H9 (cell line): ENCODE data around the gene EEF1AKMT2. TPM values are rescaled to one million over a fixed set of nuclear protein-coding genes. Genes with fewer than 3 reads are reported as not detected.

Experiments used
- DNase-seq: peaks from one replicate; pipeline ENCODE4 v3.0.0-alpha.2; 2017
- H2AFZ ChIP-seq: one replicate; pipeline ENCODE4 v1.6.1; 2013; ENCODE audit warnings: mild to moderate bottlenecking, low read length, control low read depth, moderate library complexity
- H2AK5ac ChIP-seq: 2 replicates; pipeline ENCODE4 v1.6.1; 2013; ENCODE audit warnings: low read length, control low read depth, mixed read lengths; ENCODE audit not compliant: insufficient read length
- H2BK120ac ChIP-seq: one replicate; pipeline ENCODE4 v1.6.1; 2013; ENCODE audit warnings: low read depth, mild to moderate bottlenecking, low read length, control low read depth, inconsistent platforms; ENCODE audit not compliant: poor library complexity, severe bottlenecking
- H2BK12ac ChIP-seq: 2 replicates; pipeline ENCODE4 v1.6.1; 2013; ENCODE audit warnings: low read length, control low read depth, mixed read lengths, low read depth; ENCODE audit not compliant: insufficient read length
- H2BK15ac ChIP-seq: 2 replicates; pipeline ENCODE4 v1.6.1; 2013; ENCODE audit warnings: low read depth, low read length, control low read depth
- H2BK20ac ChIP-seq: one replicate; pipeline ENCODE4 v1.6.1; 2013; ENCODE audit warnings: low read depth, mild to moderate bottlenecking, low read length, control low read depth, inconsistent platforms; ENCODE audit not compliant: poor library complexity, severe bottlenecking
- H2BK5ac ChIP-seq: 2 replicates; pipeline ENCODE4 v1.6.1; 2013; ENCODE audit warnings: low read length, control low read depth, mixed read lengths; ENCODE audit not compliant: insufficient read length
- H3K14ac ChIP-seq: 2 replicates; pipeline ENCODE4 v1.6.1; 2013; ENCODE audit warnings: low read length, control low read depth; ENCODE audit not compliant: insufficient read depth
- H3K18ac ChIP-seq: 2 replicates; pipeline ENCODE4 v1.6.1; 2013; ENCODE audit warnings: low read depth, mild to moderate bottlenecking, mixed read lengths, low read length, control low read depth; ENCODE audit not compliant: insufficient read length
- H3K23ac ChIP-seq: 2 replicates; pipeline ENCODE4 v1.6.1; 2013; ENCODE audit warnings: low read length, control low read depth, mixed read lengths, low read depth; ENCODE audit not compliant: insufficient read length
- H3K23me2 ChIP-seq: 2 replicates; pipeline ENCODE4 v1.6.1; 2013; ENCODE audit warnings: low read depth, mild to moderate bottlenecking, mixed read lengths, low read length, control low read depth; ENCODE audit not compliant: insufficient read length, poor library complexity, severe bottlenecking
- H3K27ac ChIP-seq: 2 replicates; pipeline ENCODE4 v1.5.1; 2013; ENCODE audit warnings: low read length, control low read depth, mixed read lengths, low read depth; ENCODE audit not compliant: insufficient read length
- H3K27me3 ChIP-seq: 2 replicates; pipeline ENCODE4 v1.6.1; 2013; ENCODE audit warnings: low read length, control low read depth, inconsistent platforms; ENCODE audit not compliant: insufficient read depth
- H3K4ac ChIP-seq: 2 replicates; pipeline ENCODE4 v1.6.1; 2013; ENCODE audit warnings: low read depth, mild to moderate bottlenecking, control low read depth, inconsistent platforms, low read length, moderate library complexity
- H3K4me1 ChIP-seq: 2 replicates; pipeline ENCODE4 v1.6.1; 2013; ENCODE audit warnings: low read length, control low read depth, inconsistent platforms; ENCODE audit not compliant: insufficient read depth
- H3K4me2 ChIP-seq: 2 replicates; pipeline ENCODE4 v1.6.1; 2013; ENCODE audit warnings: low read length, control low read depth, mixed read lengths; ENCODE audit not compliant: insufficient read length, insufficient read depth
- H3K56ac ChIP-seq: 2 replicates; pipeline ENCODE4 v1.6.1; 2013; ENCODE audit warnings: low read depth, mild to moderate bottlenecking, mixed read lengths, low read length, control low read depth; ENCODE audit not compliant: insufficient read length
- H3K79me1 ChIP-seq: 2 replicates; pipeline ENCODE4 v1.6.1; 2013; ENCODE audit warnings: low read depth, mild to moderate bottlenecking, moderate library complexity, low read length, control low read depth, inconsistent platforms; ENCODE audit not compliant: insufficient read depth, poor library complexity, severe bottlenecking
- H3K79me2 ChIP-seq: 2 replicates; pipeline ENCODE4 v1.6.1; 2013; ENCODE audit warnings: low read length, control low read depth, inconsistent platforms; ENCODE audit not compliant: insufficient read depth
- H3K9ac ChIP-seq: 2 replicates; pipeline ENCODE4 v1.6.1; 2013; ENCODE audit warnings: low read length, control low read depth, mixed read lengths; ENCODE audit not compliant: insufficient read length; ENCODE audit errors: extremely low read depth
- H3K9me3 ChIP-seq: one replicate; pipeline ENCODE4 v1.6.1; 2013; ENCODE audit warnings: low read depth, low read length, inconsistent platforms; ENCODE audit not compliant: control insufficient read depth
- H3T11ph ChIP-seq: one replicate; pipeline ENCODE4 v1.6.1; 2013; ENCODE audit warnings: mild to moderate bottlenecking, low read length, control low read depth, inconsistent platforms
- H4K20me1 ChIP-seq: one replicate; pipeline ENCODE4 v1.6.1; 2013; ENCODE audit not compliant: control insufficient read depth, insufficient read length, insufficient read depth
- H4K5ac ChIP-seq: 2 replicates; pipeline ENCODE4 v1.6.1; 2013; ENCODE audit warnings: low read depth, mild to moderate bottlenecking, mixed read lengths, low read length, control low read depth; ENCODE audit not compliant: insufficient read length
- H4K8ac ChIP-seq: replicated peaks from 2 replicates; pipeline ENCODE4 v1.6.1; 2013; ENCODE audit warnings: low read length, control low read depth, mixed read lengths, low read depth; ENCODE audit not compliant: insufficient read length
- H4K91ac ChIP-seq: 2 replicates; pipeline ENCODE4 v1.6.1; 2013; ENCODE audit warnings: low read depth, mild to moderate bottlenecking, moderate library complexity, mixed read lengths, low read length, control low read depth; ENCODE audit not compliant: insufficient read length
- H3K27ac Mint-ChIP-seq, 3 experiments: 2 replicates in 2 of 3; 3 replicates in 1 of 3; pipeline ENCODE4 v1.8.0; 2020 to 2021; ENCODE audit warnings: mixed read lengths in 3 of 3, mild to moderate bottlenecking in 1 of 3, moderate library complexity in 1 of 3
- H3K27me3 Mint-ChIP-seq: 2 replicates; pipeline ENCODE4 v1.8.0; 2021; ENCODE audit warnings: low read depth, mild to moderate bottlenecking, moderate library complexity, mixed read lengths
- H3K36me3 Mint-ChIP-seq, 3 experiments: 2 replicates in 2 of 3; 3 replicates in 1 of 3; pipeline ENCODE4 v1.8.0; 2020 to 2021; ENCODE audit warnings: low read depth in 3 of 3, mixed read lengths in 3 of 3; ENCODE audit not compliant: insufficient read depth in 1 of 3
- H3K4me1 Mint-ChIP-seq, 2 experiments: 2 replicates each; pipeline ENCODE4 v1.8.0; 2020; ENCODE audit warnings: mixed read lengths in 2 of 2
- H3K4me3 Mint-ChIP-seq, 2 experiments: 2 replicates in 1 of 2; 3 replicates in 1 of 2; pipeline ENCODE4 v1.8.0; 2020 to 2021; ENCODE audit warnings: mild to moderate bottlenecking in 2 of 2, mixed read lengths in 2 of 2, moderate library complexity in 1 of 2
- H3K9me3 Mint-ChIP-seq, 2 experiments: 2 replicates in 1 of 2; 3 replicates in 1 of 2; pipeline ENCODE4 v1.8.0; 2020; ENCODE audit warnings: mild to moderate bottlenecking in 2 of 2, mixed read lengths in 2 of 2, moderate library complexity in 1 of 2
- WGBS: extraction: QIAGEN DNeasy Blood & Tissue Kit; methylation state at CpG from one replicate; pipeline ENCODE4 v1.1.7; 2013; ENCODE audit warnings: missing lambda C conversion rate, low lambda C conversion rate, mixed read lengths; ENCODE audit not compliant: insufficient read length; ENCODE audit errors: extremely low coverage; 5-methylcytosine and 5-hydroxymethylcytosine counted together
- total RNA-seq: library from RNA; stranded (reverse); gene quantifications from 2 replicates; pipeline ENCODE4 v1.2.1, GENCODE V29; 2021
- TF ChIP-seq, protein P1 (sequence below): fragments of 200-600 bp; sonication (generic); conservative IDR thresholded peaks from 3 replicates; pipeline ENCODE4 v1.8.0; 2021; ENCODE audit warnings: antibody characterized with exemption, mild to moderate bottlenecking

EEF1AKMT2 gene
- total RNA-seq, 1 experiment from 2014 or later, result 19.0 TPM

DNA sequence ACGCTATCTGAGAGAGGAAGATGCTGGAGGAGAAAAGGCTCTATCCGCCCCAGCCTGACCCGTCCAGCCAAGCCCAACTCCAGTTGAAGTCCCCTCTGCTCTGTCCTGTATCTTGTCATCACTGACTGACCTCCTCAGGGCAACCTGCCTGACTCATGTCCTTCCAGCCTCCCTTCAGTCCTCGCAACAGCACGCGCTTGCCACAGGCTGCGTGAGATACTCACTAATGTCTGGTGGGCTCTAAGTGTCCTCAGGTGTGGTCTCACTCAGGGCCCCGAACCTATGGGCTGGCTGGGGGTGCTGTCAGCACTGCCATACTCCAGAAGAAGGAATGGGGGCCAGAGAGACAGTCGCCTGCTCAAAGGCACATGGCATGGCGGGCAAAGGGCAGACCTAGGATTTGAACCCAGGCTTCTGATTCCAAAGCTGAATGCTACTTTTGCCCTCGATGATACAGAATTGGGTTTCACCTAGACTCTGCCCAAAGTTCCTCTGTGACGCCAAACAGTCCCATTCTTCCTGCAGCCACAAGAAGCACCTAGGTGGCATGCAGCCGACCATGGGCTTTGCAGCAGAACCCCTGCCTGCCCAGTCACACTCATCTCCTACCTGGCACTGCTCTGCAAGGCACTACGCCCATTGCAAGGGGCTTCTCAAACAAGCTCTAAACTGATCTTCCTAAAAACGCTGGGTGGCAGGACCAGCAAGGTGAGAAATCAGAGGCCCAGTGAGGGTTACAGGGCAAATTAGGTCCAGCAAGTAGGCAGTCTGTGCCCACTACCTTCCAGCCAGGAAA, 56.0 kb downstream of the EEF1AKMT2 start:
- Histone ChIP-seq H2AK5ac (no peak overlapping the region), H3K27ac (no peak overlapping the region), H3K18ac (no peak overlapping the region), H3K14ac (no peak overlapping the region), H3K79me1 (no peaks in the 10 kb centered on the region), H2BK12ac (no peak overlapping the region), H3K23ac (no peak overlapping the region), H3T11ph (no peak overlapping the region), H4K5ac (no peak overlapping the region), H3K4me2 (no peak overlapping the region), H4K8ac (no peak overlapping the region), H3K27me3 (no peaks in the 10 kb centered on the region), H3K9ac (no peak overlapping the region), H4K20me1 (peaks cover 2% of the 10 kb centered on the region), H2BK15ac (no peak overlapping the region), H3K79me2 (no peaks in the 10 kb centered on the region; the same call in 1 of the 2 replicates), H3K56ac (no peak overlapping the region), H2AFZ (no peak overlapping the region), H3K4me1 (peaks cover 9% of the 10 kb centered on the region; the same call in 1 of the 2 replicates), H2BK20ac (no peak overlapping the region), H3K4ac (no peak overlapping the region), H3K9me3 (no peaks in the 10 kb centered on the region), H4K91ac (no peak overlapping the region), H3K23me2 (no peaks in the 10 kb centered on the region), H2BK5ac (no peak overlapping the region), H2BK120ac (no peak overlapping the region)
- Mint-ChIP-seq H3K27ac (no peak overlapping the region), H3K36me3 (peaks cover 0 to 5% (median 2%) of the 10 kb centered on the region in 3 experiments; a peak in 6 of 7 replicates), H3K27me3 (peaks cover 17% of the 10 kb centered on the region), H3K9me3 (no peaks in the 10 kb centered on the region; a peak in 1 of 5 replicates), H3K4me3 (no peak overlapping the region), H3K4me1 (peaks cover 41 to 49% of the 10 kb centered on the region in 2 experiments)
- TF ChIP-seq, protein P1, sequence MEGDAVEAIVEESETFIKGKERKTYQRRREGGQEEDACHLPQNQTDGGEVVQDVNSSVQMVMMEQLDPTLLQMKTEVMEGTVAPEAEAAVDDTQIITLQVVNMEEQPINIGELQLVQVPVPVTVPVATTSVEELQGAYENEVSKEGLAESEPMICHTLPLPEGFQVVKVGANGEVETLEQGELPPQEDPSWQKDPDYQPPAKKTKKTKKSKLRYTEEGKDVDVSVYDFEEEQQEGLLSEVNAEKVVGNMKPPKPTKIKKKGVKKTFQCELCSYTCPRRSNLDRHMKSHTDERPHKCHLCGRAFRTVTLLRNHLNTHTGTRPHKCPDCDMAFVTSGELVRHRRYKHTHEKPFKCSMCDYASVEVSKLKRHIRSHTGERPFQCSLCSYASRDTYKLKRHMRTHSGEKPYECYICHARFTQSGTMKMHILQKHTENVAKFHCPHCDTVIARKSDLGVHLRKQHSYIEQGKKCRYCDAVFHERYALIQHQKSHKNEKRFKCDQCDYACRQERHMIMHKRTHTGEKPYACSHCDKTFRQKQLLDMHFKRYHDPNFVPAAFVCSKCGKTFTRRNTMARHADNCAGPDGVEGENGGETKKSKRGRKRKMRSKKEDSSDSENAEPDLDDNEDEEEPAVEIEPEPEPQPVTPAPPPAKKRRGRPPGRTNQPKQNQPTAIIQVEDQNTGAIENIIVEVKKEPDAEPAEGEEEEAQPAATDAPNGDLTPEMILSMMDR, result no peak
- peak; percentile 19 for DNase-seq
- WGBS, result no CpG with 5 or more reads among the region's 15 CpGs
